Peyer's patch (tissue), 4 donors: Measurements from ENCODE around the gene TSGA10IP. TPM values are rescaled to one million over a fixed set of nuclear protein-coding genes. Genes with fewer than 3 reads are reported as not detected.

Experiments used
- DNase-seq, 3 donors: peaks; one replicate each; pipeline ENCODE4 v3.0.0-alpha.2; 2017 to 2019
- H3K27ac ChIP-seq, 4 donors: fragments of 200-600 bp; sonication (generic); one replicate each; pipeline ENCODE4 v1.5.1; 2016 to 2019
- H3K27me3 ChIP-seq, 2 donors: fragments of 200-600 bp; sonication (generic); one replicate each; pipeline ENCODE4 v1.5.1; 2019
- H3K36me3 ChIP-seq, 3 donors: fragments of 200-600 bp; sonication (generic); one replicate each; pipeline ENCODE4 v1.5.1; 2016 to 2019
- H3K4me1 ChIP-seq, 4 donors: fragments of 200-600 bp; sonication (generic); one replicate each; pipeline ENCODE4 v1.5.1; 2016 to 2019
- H3K4me3 ChIP-seq, 4 donors: fragments of 200-600 bp; sonication (generic); 1 replicate in 3 of 4; 2 replicates in 1 of 4; pipeline ENCODE4 v1.5.1; 2016 to 2019; ENCODE audit warnings: mild to moderate bottlenecking in 1 of 4
- H3K9me3 ChIP-seq, 4 donors: fragments of 200-600 bp; sonication (generic); one replicate each; pipeline ENCODE4 v1.5.1; 2016 to 2019; ENCODE audit warnings: mild to moderate bottlenecking in 1 of 4
- POLR2A ChIP-seq, 2 donors: fragments of 450-650 bp; IDR thresholded peaks; one replicate each; pipeline ENCODE4 v1.5.1; 2017; ENCODE audit warnings: antibody characterized with exemption in 2 of 2, mild to moderate bottlenecking in 2 of 2, moderate library complexity in 2 of 2
- total RNA-seq, 4 donors: library from RNA; depleted of rRNA; stranded (reverse); fragments of >200 nt; gene quantifications; one replicate each; pipeline ENCODE4 v1.1.0, GENCODE V29; 2016
- TF ChIP-seq, protein P1 (sequence below), 6 experiments: fragments of 450-650 bp in 4 of 6; fragments of 200-600 bp in 2 of 6; sonication (generic) in 1 of 6; IDR thresholded peaks; one replicate each; pipeline ENCODE4 v1.5.1; 2017 to 2019; ENCODE audit warnings: antibody characterized with exemption in 6 of 6, mild to moderate bottlenecking in 3 of 6, moderate library complexity in 1 of 6

The TSGA10IP gene
- total RNA-seq, 4 donors from 2014 or later, result not detected

DNA sequence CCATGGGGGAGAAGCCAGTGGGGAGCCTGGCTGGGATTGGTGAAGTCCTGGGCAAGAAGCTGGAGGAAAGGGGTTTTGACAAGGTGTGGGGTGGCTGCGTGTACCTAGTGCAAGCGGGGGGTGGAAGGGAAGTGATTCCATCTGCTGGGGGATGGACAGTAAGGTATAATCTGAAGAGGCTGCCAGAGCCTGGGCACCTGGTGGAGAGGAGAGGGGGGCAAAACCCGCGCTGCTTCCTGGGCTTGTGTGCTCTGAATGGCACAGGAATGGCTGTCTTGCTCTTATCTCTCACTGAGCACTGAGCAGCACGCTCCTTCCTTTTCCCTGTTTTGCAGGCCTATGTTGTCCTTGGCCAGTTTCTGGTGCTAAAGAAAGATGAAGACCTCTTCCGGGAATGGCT is 58.0 kb downstream of the TSGA10IP start:
- no peak for TF ChIP-seq POLR2A (IDR thresholded peaks at IDR 0.05)
- TF ChIP-seq, protein P1, sequence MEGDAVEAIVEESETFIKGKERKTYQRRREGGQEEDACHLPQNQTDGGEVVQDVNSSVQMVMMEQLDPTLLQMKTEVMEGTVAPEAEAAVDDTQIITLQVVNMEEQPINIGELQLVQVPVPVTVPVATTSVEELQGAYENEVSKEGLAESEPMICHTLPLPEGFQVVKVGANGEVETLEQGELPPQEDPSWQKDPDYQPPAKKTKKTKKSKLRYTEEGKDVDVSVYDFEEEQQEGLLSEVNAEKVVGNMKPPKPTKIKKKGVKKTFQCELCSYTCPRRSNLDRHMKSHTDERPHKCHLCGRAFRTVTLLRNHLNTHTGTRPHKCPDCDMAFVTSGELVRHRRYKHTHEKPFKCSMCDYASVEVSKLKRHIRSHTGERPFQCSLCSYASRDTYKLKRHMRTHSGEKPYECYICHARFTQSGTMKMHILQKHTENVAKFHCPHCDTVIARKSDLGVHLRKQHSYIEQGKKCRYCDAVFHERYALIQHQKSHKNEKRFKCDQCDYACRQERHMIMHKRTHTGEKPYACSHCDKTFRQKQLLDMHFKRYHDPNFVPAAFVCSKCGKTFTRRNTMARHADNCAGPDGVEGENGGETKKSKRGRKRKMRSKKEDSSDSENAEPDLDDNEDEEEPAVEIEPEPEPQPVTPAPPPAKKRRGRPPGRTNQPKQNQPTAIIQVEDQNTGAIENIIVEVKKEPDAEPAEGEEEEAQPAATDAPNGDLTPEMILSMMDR (IDR thresholded peaks at IDR 0.05), result no peak
- peak overlapping the region; percentile 86 to 99 (median 94) for H3K27ac ChIP-seq
- H3K27me3 ChIP-seq, result no peaks in the 10 kb centered on the region
- DNase-seq, result no peak
- H3K36me3 ChIP-seq, result peaks cover 0 to 33% (median 0%) of the 10 kb centered on the region in 3 donors
- H3K4me3 ChIP-seq, result peak overlapping the region; percentile 75 to 90 (median 78)
- H3K4me1 ChIP-seq, result peaks cover 0 to 22% (median 4%) of the 10 kb centered on the region in 4 donors
- H3K9me3 ChIP-seq, result no peaks in the 10 kb centered on the region

DNA sequence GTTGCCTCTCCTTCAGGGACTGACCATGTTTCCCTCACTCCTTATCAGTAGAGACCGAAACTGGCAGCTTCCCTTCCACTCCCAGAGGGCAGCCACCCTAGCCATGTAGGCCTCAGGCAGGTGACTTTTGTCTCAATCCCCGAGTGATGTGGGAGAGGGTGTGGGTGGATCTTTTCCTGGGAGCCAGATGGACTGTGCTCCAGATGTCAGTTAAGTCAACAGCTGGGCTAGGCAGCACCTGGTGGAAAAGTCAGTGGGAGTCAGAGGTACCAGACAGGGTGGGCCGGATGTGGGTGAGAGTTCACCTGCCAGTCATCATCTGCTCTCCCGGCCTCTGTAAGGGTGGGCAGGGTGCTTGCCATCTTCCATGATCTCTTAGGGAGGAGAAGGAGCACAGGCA is 58.9 kb downstream of the TSGA10IP start:
- Histone ChIP-seq H3K36me3 (peaks cover 0 to 24% (median 0%) of the 10 kb centered on the region in 3 donors), H3K4me3 (no peak overlapping the region), H3K4me1 (peaks cover 0 to 22% (median 4%) of the 10 kb centered on the region in 4 donors), H3K27ac (no peak overlapping the region), H3K9me3 (no peaks in the 10 kb centered on the region), H3K27me3 (no peaks in the 10 kb centered on the region)
- no peak for TF ChIP-seq POLR2A (IDR thresholded peaks at IDR 0.05)
- TF ChIP-seq, protein P1 (IDR thresholded peaks at IDR 0.05), result no peak
- no peak for DNase-seq

DNA sequence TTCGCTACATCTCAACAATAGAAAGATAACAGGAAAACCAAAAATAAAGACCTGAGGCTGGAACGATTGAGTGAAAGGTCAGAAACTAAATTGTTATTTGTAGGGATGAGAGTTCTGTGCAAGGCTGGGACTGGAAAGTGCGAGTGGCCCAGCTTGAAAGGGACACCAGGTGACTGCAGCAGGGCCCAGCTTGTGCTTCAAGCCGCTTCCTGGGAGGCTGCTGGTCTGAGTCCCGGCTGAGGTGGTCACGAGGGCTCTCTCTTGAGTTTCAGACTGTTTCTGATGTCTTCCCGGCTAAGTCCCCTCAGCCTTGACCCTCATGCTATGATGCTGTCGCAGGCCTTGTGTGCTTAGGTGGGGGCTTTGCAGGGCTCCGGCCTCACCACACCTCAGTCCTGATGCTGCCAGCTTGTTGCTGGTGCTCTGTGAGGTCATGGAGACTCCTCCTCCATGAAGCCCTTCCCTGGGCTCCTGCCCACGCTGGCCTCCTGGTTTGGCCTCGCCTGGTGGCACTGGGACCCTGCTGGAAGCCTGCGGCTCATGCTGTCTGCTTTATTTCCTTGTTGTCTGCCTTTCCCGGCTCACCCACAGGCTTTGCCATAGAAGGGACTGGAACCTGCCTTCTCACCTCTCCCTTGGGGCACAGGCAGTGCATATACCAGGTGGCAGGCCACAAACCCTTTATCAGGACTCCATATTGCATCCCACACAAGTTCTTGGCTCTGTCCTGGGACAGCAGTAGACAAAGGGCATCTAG is 61.0 kb downstream of the TSGA10IP start:
- Histone ChIP-seq H3K4me1 (peaks cover 0 to 7% (median 4%) of the 10 kb centered on the region in 4 donors), H3K36me3 (peaks cover 0 to 12% (median 0%) of the 10 kb centered on the region in 3 donors), H3K9me3 (no peaks in the 10 kb centered on the region), H3K27me3 (no peaks in the 10 kb centered on the region), H3K27ac (peak overlapping the region in 1 of 4 donors; percentile 9), H3K4me3 (no peak overlapping the region)
- no peak for DNase-seq
- TF ChIP-seq, protein P1 (IDR thresholded peaks at IDR 0.05), result no peak
- no peak for TF ChIP-seq POLR2A (IDR thresholded peaks at IDR 0.05)

DNA sequence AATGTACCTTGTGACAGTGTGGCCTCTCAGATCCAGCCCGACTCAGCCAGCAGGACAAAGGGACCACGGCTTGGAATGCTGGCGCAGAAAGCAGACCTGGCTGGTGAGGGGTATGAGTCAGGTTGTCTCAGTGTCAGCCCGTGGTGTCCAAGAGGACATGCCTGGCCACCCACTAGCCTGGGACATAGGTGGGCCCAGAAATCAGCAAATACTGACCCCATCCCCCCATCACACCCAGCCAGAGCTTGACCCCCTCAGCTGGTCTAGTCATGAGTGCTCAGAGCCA is 61.6 kb downstream of the TSGA10IP start:
- Histone ChIP-seq H3K9me3 (no peaks in the 10 kb centered on the region), H3K4me3 (no peak overlapping the region), H3K27me3 (peaks cover 0 to 5% of the 10 kb centered on the region in 2 donors), H3K4me1 (peaks cover 2 to 9% (median 4%) of the 10 kb centered on the region in 4 donors), H3K36me3 (peaks cover 0 to 12% (median 0%) of the 10 kb centered on the region in 3 donors), H3K27ac (peak overlapping the region in 1 of 4 donors; percentile 9)
- DNase-seq, result no peak
- TF ChIP-seq, protein P1 (IDR thresholded peaks at IDR 0.05), result no peak
- no peak for TF ChIP-seq POLR2A (IDR thresholded peaks at IDR 0.05)

DNA sequence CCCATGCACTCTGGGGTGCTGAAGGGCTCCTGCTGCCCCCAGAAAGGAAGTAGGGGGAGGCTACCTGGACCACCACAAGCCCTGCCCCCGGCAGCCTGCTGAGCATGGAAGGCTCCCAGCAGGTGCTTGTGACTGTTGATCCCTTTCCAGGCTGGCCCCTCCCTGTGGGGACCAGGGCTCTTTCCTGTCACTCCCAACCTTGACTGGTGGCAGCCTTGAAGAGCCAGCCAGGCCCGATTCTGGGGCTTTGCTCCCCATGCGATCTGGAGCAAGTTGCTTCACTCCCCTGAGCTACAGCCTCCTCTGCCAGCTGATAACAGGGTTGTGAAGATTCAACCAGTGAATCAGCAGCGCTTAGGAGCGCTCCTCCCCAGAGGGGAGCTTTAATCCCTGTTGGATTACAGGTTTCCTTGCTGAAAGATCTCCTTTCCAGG is 61.9 kb downstream of the TSGA10IP start:
- H3K27ac ChIP-seq, result peak overlapping the region in 1 of 4 donors; percentile 9

More for the DNA sequence above, 61.9 kb downstream of the TSGA10IP start:
- Histone ChIP-seq H3K27me3 (peaks cover 0 to 9% of the 10 kb centered on the region in 2 donors), H3K9me3 (no peaks in the 10 kb centered on the region), H3K4me3 (no peak overlapping the region), H3K36me3 (peaks cover 0 to 12% (median 0%) of the 10 kb centered on the region in 3 donors), H3K4me1 (peaks cover 2 to 12% (median 4%) of the 10 kb centered on the region in 4 donors)
- no peak for TF ChIP-seq POLR2A (IDR thresholded peaks at IDR 0.05)
- TF ChIP-seq, protein P1 (IDR thresholded peaks at IDR 0.05), result no peak
- no peak for DNase-seq
